HCT116 (cell line): Measurements from ENCODE around the gene NHLRC1.

Source experiments
- CEBPB ChIP-seq: IDR thresholded peaks from 2 replicates; pipeline ENCODE4 v1.6.1; 2012; ENCODE audit warnings: low read depth
- EZH2 ChIP-seq: fragments of 200-600 bp; sonication (generic); IDR thresholded peaks from 2 replicates; pipeline ENCODE4 v1.6.1; 2017; ENCODE audit warnings: antibody characterized with exemption, mixed run types
- EZH2phosphoT487 ChIP-seq: fragments of 200-600 bp; IDR thresholded peaks from 2 replicates; pipeline ENCODE4 v1.6.1; 2018; ENCODE audit warnings: antibody characterized with exemption, borderline replicate concordance
- MAX ChIP-seq: IDR thresholded peaks from 2 replicates; pipeline ENCODE4 v1.6.1; 2012
- POLR2A ChIP-seq: IDR thresholded peaks from 2 replicates; pipeline ENCODE4 v1.7.0; 2011; ENCODE audit warnings: borderline replicate concordance; ENCODE audit not compliant: insufficient read depth, insufficient read length; ENCODE audit errors: extremely low read depth
- POLR2AphosphoS5 ChIP-seq: IDR thresholded peaks from 2 replicates; pipeline ENCODE4 v1.6.1; 2011; ENCODE audit warnings: mild to moderate bottlenecking, low read depth, low read length, moderate library complexity
- RAD21 ChIP-seq: IDR thresholded peaks from 2 replicates; pipeline ENCODE4 v1.6.1; 2012; ENCODE audit warnings: low read depth, mild to moderate bottlenecking
- SIN3A ChIP-seq: IDR thresholded peaks from 2 replicates; pipeline ENCODE4 v1.6.1; 2012; ENCODE audit warnings: low read depth
- YY1 ChIP-seq: IDR thresholded peaks from 2 replicates; pipeline ENCODE4 v1.6.1; 2011; ENCODE audit warnings: low read length, low read depth, moderate library complexity, mild to moderate bottlenecking; ENCODE audit not compliant: insufficient replicate concordance; ENCODE audit errors: extremely low read depth
- ZNF274 ChIP-seq: fragments of 200-500 bp; sonication (Bioruptor generic); IDR thresholded peaks from 2 replicates; pipeline ENCODE4 v1.6.1; 2014; ENCODE audit warnings: mild to moderate bottlenecking, low read depth, low read length, inconsistent platforms
- TF ChIP-seq, protein P1 (sequence below), 3 experiments: fragments of 200-600 bp in 1 of 3; sonication (generic) in 1 of 3; IDR thresholded peaks in 2 of 3; conservative IDR thresholded peaks in 1 of 3; 2 replicates each; pipeline ENCODE4 v1.5.1; 2012 to 2017; ENCODE audit warnings: low read depth in 2 of 3, low read length in 2 of 3, antibody characterized with exemption in 1 of 3, borderline replicate concordance in 1 of 3, control low read depth in 1 of 3, mild to moderate bottlenecking in 1 of 3, mixed read lengths in 1 of 3, mixed run types in 1 of 3, moderate library complexity in 1 of 3; ENCODE audit not compliant: insufficient read depth in 1 of 3
- TF ChIP-seq, protein P2 (sequence below): IDR thresholded peaks from 2 replicates; pipeline ENCODE4 v1.6.1; 2011; ENCODE audit warnings: mild to moderate bottlenecking, low read length, moderate library complexity; ENCODE audit not compliant: insufficient replicate concordance; ENCODE audit errors: extremely low read depth
- TF ChIP-seq, protein P3 (sequence below): IDR thresholded peaks from 2 replicates; pipeline ENCODE4 v1.6.1; 2012

GRCh38 chr6:18110162-18110561 lies 12.3 kb downstream of the NHLRC1 start:
- TF ChIP-seq YY1 (no peak), EZH2 (no peak), MAX (no peak), SIN3A (no peak), EZH2phosphoT487 (no peak), RAD21 (no peak), POLR2A (no peak), ZNF274 (no peak), POLR2AphosphoS5 (no peak), CEBPB (no peak)
- TF ChIP-seq, protein P1, sequence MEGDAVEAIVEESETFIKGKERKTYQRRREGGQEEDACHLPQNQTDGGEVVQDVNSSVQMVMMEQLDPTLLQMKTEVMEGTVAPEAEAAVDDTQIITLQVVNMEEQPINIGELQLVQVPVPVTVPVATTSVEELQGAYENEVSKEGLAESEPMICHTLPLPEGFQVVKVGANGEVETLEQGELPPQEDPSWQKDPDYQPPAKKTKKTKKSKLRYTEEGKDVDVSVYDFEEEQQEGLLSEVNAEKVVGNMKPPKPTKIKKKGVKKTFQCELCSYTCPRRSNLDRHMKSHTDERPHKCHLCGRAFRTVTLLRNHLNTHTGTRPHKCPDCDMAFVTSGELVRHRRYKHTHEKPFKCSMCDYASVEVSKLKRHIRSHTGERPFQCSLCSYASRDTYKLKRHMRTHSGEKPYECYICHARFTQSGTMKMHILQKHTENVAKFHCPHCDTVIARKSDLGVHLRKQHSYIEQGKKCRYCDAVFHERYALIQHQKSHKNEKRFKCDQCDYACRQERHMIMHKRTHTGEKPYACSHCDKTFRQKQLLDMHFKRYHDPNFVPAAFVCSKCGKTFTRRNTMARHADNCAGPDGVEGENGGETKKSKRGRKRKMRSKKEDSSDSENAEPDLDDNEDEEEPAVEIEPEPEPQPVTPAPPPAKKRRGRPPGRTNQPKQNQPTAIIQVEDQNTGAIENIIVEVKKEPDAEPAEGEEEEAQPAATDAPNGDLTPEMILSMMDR (IDR thresholded peaks at IDR 0.05 in 2 of 3, conservative IDR thresholded peaks at IDR 0.05 in 1 of 3; ENCODE audit: borderline replicate concordance in 1 of 3, insufficient read depth in 1 of 3, low read depth in 2 of 3, low read length in 2 of 3): no peak
- TF ChIP-seq, protein P2, sequence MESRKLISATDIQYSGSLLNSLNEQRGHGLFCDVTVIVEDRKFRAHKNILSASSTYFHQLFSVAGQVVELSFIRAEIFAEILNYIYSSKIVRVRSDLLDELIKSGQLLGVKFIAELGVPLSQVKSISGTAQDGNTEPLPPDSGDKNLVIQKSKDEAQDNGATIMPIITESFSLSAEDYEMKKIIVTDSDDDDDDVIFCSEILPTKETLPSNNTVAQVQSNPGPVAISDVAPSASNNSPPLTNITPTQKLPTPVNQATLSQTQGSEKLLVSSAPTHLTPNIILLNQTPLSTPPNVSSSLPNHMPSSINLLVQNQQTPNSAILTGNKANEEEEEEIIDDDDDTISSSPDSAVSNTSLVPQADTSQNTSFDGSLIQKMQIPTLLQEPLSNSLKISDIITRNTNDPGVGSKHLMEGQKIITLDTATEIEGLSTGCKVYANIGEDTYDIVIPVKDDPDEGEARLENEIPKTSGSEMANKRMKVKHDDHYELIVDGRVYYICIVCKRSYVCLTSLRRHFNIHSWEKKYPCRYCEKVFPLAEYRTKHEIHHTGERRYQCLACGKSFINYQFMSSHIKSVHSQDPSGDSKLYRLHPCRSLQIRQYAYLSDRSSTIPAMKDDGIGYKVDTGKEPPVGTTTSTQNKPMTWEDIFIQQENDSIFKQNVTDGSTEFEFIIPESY: no peak
- TF ChIP-seq, protein P3, sequence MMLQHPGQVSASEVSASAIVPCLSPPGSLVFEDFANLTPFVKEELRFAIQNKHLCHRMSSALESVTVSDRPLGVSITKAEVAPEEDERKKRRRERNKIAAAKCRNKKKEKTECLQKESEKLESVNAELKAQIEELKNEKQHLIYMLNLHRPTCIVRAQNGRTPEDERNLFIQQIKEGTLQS: no peak
